HepG2 (cell line): ENCODE measurements around the gene TAB2. TPM values are rescaled to one million over a fixed set of nuclear protein-coding genes. Genes with fewer than 3 reads are reported as not detected.

Source experiments
- ATAC-seq: fragments of 200-7000 bp; cut with Tn5 transposase; 3 replicates; pipeline ENCODE4 v1.9.1; 2020; ENCODE audit warnings: mild to moderate bottlenecking, moderate library complexity
- BruUV-seq: library from RNA; stranded (reverse); fragments of 400-500 nt; replicated peaks from 2 replicates; lab custom pipeline; 2021; lab: Mats Ljungman, UMichigan
- CTCF ChIA-PET: fragments of 300-600 bp; formaldehyde crosslinking; extraction: SDS; loops from one replicate; lab custom pipeline; 2021; ENCODE audit warnings: low total read pairs, inconsistent platforms, low intra/inter-chr PET ratio; lab: Yijun Ruan, JAX
- POLR2A ChIA-PET: fragments of 350-600 bp; sonication (Branson Sonifier 250); formaldehyde crosslinking; loops from one replicate; lab custom pipeline; 2020; ENCODE audit warnings: antibody characterized with exemption, inconsistent platforms; lab: Yijun Ruan, JAX
- DNase-seq: peaks from one replicate; pipeline ENCODE4 v3.0.0-alpha.2; 2015; ENCODE audit warnings: low spot score
- FAIRE-seq: peaks from 3 replicates; lab custom pipeline; 2011; peaks lifted over from hg19 to GRCh38; lab: Jason Lieb, UNC
- H2AFZ ChIP-seq: one replicate; pipeline ENCODE4 v1.6.1; 2011; ENCODE audit warnings: low read length, inconsistent platforms
- H3K27ac ChIP-seq: fragments of 300-600 bp; 3 replicates; pipeline ENCODE4 v1.8.0; 2011; ENCODE audit warnings: mixed run types, mild to moderate bottlenecking, mixed read lengths, low read length, inconsistent platforms; ENCODE audit not compliant: insufficient read depth; ENCODE audit errors: extremely low read length
- H3K27me3 ChIP-seq, 2 experiments: fragments of 200-600 bp in 1 of 2; 2 replicates in 1 of 2; 3 replicates in 1 of 2; pipeline versions ENCODE4 v1.6.0 to v1.8.0; 2011; ENCODE audit warnings: low read length in 2 of 2, mild to moderate bottlenecking in 2 of 2, moderate library complexity in 2 of 2, inconsistent platforms in 1 of 2; ENCODE audit not compliant: insufficient read depth in 2 of 2, control insufficient read depth in 1 of 2
- H3K36me3 ChIP-seq, 2 experiments: fragments of 200-600 bp in 1 of 2; replicated peaks in 1 of 2; 2 replicates in 1 of 2; 3 replicates in 1 of 2; pipeline versions ENCODE4 v1.5.1 to v1.8.0; 2011; ENCODE audit warnings: low read length in 2 of 2, inconsistent platforms in 1 of 2; ENCODE audit not compliant: insufficient read depth in 2 of 2, control insufficient read depth in 1 of 2
- H3K4me1 ChIP-seq: 2 replicates; pipeline ENCODE4 v1.5.1; 2012; ENCODE audit warnings: low read length, inconsistent platforms; ENCODE audit not compliant: insufficient read depth
- H3K4me2 ChIP-seq: 2 replicates; pipeline ENCODE4 v1.6.0; 2011; ENCODE audit warnings: low read depth, low read length, inconsistent platforms
- H3K4me3 ChIP-seq, 3 experiments: fragments of 200-600 bp in 1 of 3; sonication (generic), shearing (Covaris generic) in 1 of 3; replicated peaks in 1 of 3; 2 replicates each; pipeline ENCODE4 v1.5.1; 2011 to 2016; ENCODE audit warnings: low read length in 3 of 3, inconsistent platforms in 2 of 3, low read depth in 2 of 3, mild to moderate bottlenecking in 2 of 3, control low read depth in 1 of 3, mixed read lengths in 1 of 3; ENCODE audit not compliant: insufficient read depth in 1 of 3
- H3K79me2 ChIP-seq: one replicate; pipeline ENCODE4 v1.6.1; 2011; ENCODE audit warnings: low read length, inconsistent platforms; ENCODE audit not compliant: insufficient read depth
- H3K9ac ChIP-seq: 2 replicates; pipeline ENCODE4 v1.6.0; 2011; ENCODE audit warnings: mild to moderate bottlenecking, low read depth, low read length, inconsistent platforms; ENCODE audit not compliant: insufficient read depth
- H3K9me3 ChIP-seq: 2 replicates; pipeline ENCODE4 v1.5.1; 2012; ENCODE audit warnings: mild to moderate bottlenecking, low read length
- H4K20me1 ChIP-seq: 2 replicates; pipeline ENCODE4 v1.6.0; 2011; ENCODE audit warnings: inconsistent platforms, mild to moderate bottlenecking, low read length, moderate library complexity; ENCODE audit not compliant: insufficient read depth
- ATAD3A ChIP-seq: sonication (generic); formaldehyde crosslinking; IDR thresholded peaks from 2 replicates; pipeline ENCODE4 v1.4.0; 2020; ENCODE audit warnings: missing genetic modification reagents
- CENPX ChIP-seq: sonication (generic); formaldehyde crosslinking; IDR thresholded peaks from 2 replicates; pipeline ENCODE4 v1.9.0; 2021; ENCODE audit warnings: mild to moderate bottlenecking, missing genetic modification reagents, moderate library complexity
- HIVEP1 ChIP-seq: sonication (generic); formaldehyde crosslinking; IDR thresholded peaks from 2 replicates; pipeline ENCODE4 v1.4.0; 2020; ENCODE audit warnings: mild to moderate bottlenecking, missing genetic modification reagents
- RBFOX2 ChIP-seq: fragments of 200-400 bp; formaldehyde crosslinking; IDR thresholded peaks from 2 replicates; pipeline ENCODE4 v1.6.1; 2017; ENCODE audit warnings: low read depth, mild to moderate bottlenecking, low read length
- RORA ChIP-seq: sonication (generic); formaldehyde crosslinking; IDR thresholded peaks from 2 replicates; pipeline ENCODE4 v1.5.0; 2020; ENCODE audit warnings: mild to moderate bottlenecking, missing genetic modification reagents, moderate library complexity
- TEAD3 ChIP-seq: optimal IDR thresholded peaks from 2 replicates; pipeline ENCODE3; 2016; ENCODE audit warnings: borderline replicate concordance
- ZNF317 ChIP-seq: sonication (generic); formaldehyde crosslinking; IDR thresholded peaks from 2 replicates; pipeline ENCODE4 v1.5.0; 2020; ENCODE audit warnings: mild to moderate bottlenecking, missing genetic modification reagents
- WGBS: methylation state at CpG from one replicate; pipeline ENCODE4 v1.1.6; 2017; ENCODE audit warnings: low lambda C conversion rate; 5-methylcytosine and 5-hydroxymethylcytosine counted together
- in situ Hi-C: cut with HindIII; loops from 2 replicates; pipeline ENCODE4 v1.10.0; 2017; ENCODE audit warnings: low pct_unique_long_range_greater_than_20kb; ENCODE audit not compliant: extremely low pct_ligation_motif_present
- intact Hi-C: fragments of 100-400 bp; cut with micrococcal nuclease; formaldehyde crosslinking; loops from one replicate; pipeline ENCODE4 v1.10.0; 2022; ENCODE audit not compliant: unreplicated experiment
- polyA plus RNA-seq, 8 experiments: library from polyadenylated mRNA; depleted of rRNA in 3 of 8; stranded (reverse) in 7 of 8; unstranded in 1 of 8; fragments of >200 nt; fragmentation: Illumina TruSeq in 4 of 8; extraction: Trizol in 4 of 8; gene quantifications; 2 replicates each; pipeline versions ENCODE4 v1.2.1 to v1.2.3, GENCODE V29; 2011 to 2016; ENCODE audit warnings: low read depth in 4 of 8, missing spikeins in 1 of 8, mixed read lengths in 1 of 8; ENCODE audit not compliant: insufficient read depth in 1 of 8
- total RNA-seq, 5 experiments: library from RNA; depleted of rRNA; stranded (reverse); fragments of >200 nt; fragmentation: Illumina TruSeq; extraction: Trizol; gene quantifications; 2 replicates each; pipeline ENCODE4 v1.2.3, GENCODE V29; 2016; ENCODE audit warnings: low read depth in 1 of 5
- TF ChIP-seq, protein P1 (sequence below): sonication (generic); formaldehyde crosslinking; IDR thresholded peaks from 2 replicates; pipeline ENCODE4 v1.5.0; 2020; ENCODE audit warnings: mild to moderate bottlenecking, missing genetic modification reagents, borderline replicate concordance
- TF ChIP-seq, protein P2 (sequence below): IDR thresholded peaks from 2 replicates; pipeline ENCODE4 v1.6.1; 2018; ENCODE audit warnings: missing genetic modification reagents
- TF ChIP-seq, protein P3 (sequence below): sonication (generic); formaldehyde crosslinking; IDR thresholded peaks from 2 replicates; pipeline ENCODE4 v1.4.0; 2020; ENCODE audit warnings: missing genetic modification reagents
- TF ChIP-seq, protein P4 (sequence below): sonication (generic); formaldehyde crosslinking; IDR thresholded peaks from 2 replicates; pipeline ENCODE4 v1.8.0; 2023; ENCODE audit warnings: mild to moderate bottlenecking, missing genetic modification reagents

The TAB2 gene
- total and polyA plus RNA-seq, 2 of the 13 experiments (the other 11 are each of a cell fraction or from before 2014, with no cell fraction given) = 23.7 to 50.2 TPM

DNA sequence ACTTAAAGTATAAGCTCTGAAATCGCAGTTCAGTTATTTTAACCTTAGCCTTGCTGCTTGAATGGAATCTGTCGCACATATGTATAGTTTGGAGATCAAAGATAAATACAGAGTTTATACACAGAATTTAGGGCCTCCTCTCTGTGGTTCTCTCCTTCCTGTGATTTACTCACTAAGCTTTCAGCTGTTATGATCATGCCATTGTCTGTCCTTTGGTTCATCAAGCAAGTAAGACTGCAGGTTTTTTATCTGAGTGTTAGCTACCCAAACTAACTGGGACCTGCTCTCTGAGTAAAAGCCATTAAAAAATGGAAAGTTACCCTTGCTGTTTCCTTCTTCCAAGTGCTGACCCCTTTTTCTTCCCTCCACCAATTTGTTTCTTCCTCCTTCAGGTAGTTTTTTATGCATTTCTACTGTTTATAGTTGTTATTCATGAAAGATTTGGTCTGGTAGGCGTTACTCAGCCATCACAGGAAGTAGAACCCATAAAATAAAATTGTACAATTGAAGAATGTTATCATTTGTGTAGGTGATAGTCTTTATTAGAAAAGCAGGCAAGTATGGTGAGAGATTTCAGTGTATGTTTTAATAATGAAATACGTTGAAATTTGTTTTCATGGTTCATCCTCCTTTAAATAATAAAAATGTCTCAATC, 48.9 kb downstream of the TAB2 start (continued):
- TF ChIP-seq, protein P1, sequence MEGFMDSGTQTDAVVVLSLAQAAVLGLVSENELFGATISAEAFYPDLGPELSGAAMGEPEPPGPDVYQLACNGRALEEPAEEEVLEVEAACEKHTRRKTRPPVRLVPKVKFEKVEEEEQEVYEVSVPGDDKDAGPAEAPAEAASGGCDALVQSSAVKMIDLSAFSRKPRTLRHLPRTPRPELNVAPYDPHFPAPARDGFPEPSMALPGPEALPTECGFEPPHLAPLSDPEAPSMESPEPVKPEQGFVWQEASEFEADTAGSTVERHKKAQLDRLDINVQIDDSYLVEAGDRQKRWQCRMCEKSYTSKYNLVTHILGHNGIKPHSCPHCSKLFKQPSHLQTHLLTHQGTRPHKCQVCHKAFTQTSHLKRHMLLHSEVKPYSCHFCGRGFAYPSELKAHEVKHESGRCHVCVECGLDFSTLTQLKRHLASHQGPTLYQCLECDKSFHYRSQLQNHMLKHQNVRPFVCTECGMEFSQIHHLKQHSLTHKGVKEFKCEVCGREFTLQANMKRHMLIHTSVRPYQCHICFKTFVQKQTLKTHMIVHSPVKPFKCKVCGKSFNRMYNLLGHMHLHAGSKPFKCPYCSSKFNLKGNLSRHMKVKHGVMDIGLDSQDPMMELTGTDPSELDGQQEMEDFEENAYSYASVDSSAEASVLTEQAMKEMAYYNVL = no peak
- TF ChIP-seq RBFOX2 (no peak), TEAD3 (CRISPR knock-in tag) (no peak)

DNA sequence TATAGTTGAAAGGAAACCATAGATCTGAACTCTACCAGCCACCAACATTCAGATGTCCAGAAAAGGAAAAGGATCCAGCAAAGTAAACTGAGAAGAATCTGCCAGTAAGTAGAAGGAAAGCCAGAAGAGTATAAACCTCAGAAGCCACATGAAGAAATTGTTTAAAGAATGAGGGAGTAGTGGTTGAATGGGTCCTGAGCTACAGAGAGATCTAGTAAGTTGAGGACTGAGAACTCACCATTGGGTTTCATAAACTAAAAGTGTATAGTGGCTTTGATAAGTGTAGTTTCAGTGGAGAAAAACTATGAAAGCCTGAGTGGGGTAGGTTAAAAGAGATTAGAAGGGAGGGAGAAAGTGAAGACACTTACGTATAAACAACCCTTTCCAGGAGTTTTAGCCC, 50.6 kb downstream of the TAB2 start:
- Histone ChIP-seq H3K27ac (no peak overlapping the region), H3K27me3 (no peaks in the 10 kb centered on the region), H3K9ac (no peak overlapping the region), H3K4me2 (no peak overlapping the region), H2AFZ (no peak overlapping the region), H3K4me3 (no peak overlapping the region), H3K9me3 (no peaks in the 10 kb centered on the region), H4K20me1 (peaks cover 10% of the 10 kb centered on the region; the same call in 1 of the 2 replicates), H3K36me3 (peaks cover 1 to 16% of the 10 kb centered on the region in 2 experiments; a peak in 3 of 5 replicates), H3K79me2 (peaks cover 52% of the 10 kb centered on the region), H3K4me1 (peaks cover 18% of the 10 kb centered on the region)
- no peak for FAIRE-seq
- BruUV-seq = no TSS peak
- WGBS = 98% methylated on average over 1 of the region's 1 CpG
- CTCF ChIA-PET = no interaction called here
- POLR2A ChIA-PET = no interaction called here
- no peak for DNase-seq
- in situ Hi-C loops = no loop called here
- ATAC-seq = no peak
- TF ChIP-seq, protein P2, sequence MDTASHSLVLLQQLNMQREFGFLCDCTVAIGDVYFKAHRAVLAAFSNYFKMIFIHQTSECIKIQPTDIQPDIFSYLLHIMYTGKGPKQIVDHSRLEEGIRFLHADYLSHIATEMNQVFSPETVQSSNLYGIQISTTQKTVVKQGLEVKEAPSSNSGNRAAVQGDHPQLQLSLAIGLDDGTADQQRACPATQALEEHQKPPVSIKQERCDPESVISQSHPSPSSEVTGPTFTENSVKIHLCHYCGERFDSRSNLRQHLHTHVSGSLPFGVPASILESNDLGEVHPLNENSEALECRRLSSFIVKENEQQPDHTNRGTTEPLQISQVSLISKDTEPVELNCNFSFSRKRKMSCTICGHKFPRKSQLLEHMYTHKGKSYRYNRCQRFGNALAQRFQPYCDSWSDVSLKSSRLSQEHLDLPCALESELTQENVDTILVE (CRISPR knock-in tag) = no peak
- TF ChIP-seq ZNF317 (no peak), CENPX (CRISPR knock-in tag) (no peak), RORA (CRISPR knock-in tag) (no peak), ATAD3A (CRISPR knock-in tag) (no peak), HIVEP1 (CRISPR knock-in tag) (no peak)
- TF ChIP-seq, protein P3, sequence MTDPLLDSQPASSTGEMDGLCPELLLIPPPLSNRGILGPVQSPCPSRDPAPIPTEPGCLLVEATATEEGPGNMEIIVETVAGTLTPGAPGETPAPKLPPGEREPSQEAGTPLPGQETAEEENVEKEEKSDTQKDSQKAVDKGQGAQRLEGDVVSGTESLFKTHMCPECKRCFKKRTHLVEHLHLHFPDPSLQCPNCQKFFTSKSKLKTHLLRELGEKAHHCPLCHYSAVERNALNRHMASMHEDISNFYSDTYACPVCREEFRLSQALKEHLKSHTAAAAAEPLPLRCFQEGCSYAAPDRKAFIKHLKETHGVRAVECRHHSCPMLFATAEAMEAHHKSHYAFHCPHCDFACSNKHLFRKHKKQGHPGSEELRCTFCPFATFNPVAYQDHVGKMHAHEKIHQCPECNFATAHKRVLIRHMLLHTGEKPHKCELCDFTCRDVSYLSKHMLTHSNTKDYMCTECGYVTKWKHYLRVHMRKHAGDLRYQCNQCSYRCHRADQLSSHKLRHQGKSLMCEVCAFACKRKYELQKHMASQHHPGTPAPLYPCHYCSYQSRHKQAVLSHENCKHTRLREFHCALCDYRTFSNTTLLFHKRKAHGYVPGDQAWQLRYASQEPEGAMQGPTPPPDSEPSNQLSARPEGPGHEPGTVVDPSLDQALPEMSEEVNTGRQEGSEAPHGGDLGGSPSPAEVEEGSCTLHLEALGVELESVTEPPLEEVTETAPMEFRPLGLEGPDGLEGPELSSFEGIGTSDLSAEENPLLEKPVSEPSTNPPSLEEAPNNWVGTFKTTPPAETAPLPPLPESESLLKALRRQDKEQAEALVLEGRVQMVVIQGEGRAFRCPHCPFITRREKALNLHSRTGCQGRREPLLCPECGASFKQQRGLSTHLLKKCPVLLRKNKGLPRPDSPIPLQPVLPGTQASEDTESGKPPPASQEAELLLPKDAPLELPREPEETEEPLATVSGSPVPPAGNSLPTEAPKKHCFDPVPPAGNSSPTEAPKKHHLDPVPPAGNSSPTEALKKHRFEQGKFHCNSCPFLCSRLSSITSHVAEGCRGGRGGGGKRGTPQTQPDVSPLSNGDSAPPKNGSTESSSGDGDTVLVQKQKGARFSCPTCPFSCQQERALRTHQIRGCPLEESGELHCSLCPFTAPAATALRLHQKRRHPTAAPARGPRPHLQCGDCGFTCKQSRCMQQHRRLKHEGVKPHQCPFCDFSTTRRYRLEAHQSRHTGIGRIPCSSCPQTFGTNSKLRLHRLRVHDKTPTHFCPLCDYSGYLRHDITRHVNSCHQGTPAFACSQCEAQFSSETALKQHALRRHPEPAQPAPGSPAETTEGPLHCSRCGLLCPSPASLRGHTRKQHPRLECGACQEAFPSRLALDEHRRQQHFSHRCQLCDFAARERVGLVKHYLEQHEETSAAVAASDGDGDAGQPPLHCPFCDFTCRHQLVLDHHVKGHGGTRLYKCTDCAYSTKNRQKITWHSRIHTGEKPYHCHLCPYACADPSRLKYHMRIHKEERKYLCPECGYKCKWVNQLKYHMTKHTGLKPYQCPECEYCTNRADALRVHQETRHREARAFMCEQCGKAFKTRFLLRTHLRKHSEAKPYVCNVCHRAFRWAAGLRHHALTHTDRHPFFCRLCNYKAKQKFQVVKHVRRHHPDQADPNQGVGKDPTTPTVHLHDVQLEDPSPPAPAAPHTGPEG (CRISPR knock-in tag) = no peak
- TF ChIP-seq, protein P4, sequence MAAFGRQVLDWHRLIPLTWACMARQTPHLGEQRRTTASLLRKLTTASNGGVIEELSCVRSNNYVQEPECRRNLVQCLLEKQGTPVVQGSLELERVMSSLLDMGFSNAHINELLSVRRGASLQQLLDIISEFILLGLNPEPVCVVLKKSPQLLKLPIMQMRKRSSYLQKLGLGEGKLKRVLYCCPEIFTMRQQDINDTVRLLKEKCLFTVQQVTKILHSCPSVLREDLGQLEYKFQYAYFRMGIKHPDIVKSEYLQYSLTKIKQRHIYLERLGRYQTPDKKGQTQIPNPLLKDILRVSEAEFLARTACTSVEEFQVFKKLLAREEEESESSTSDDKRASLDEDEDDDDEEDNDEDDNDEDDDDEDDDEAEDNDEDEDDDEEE (CRISPR knock-in tag) = no peak
- intact Hi-C loops = no loop called here
